M059J (cell line): Measurements from ENCODE around the gene OR2T6. TPM values are rescaled to one million over a fixed set of nuclear protein-coding genes. Genes with fewer than 3 reads are reported as not detected.
"Not testable (repeated sequence)": the region's sequence is repeated elsewhere in the genome, so short reads cannot be mapped to it uniquely, and the experiment has no call there.

Source experiments
- DNase-seq: peaks from one replicate; pipeline ENCODE4 v3.0.0-alpha.2; 2012; ENCODE audit warnings: low read depth
- total RNA-seq: library from RNA; depleted of rRNA; stranded (reverse); fragments of >200 nt; shearing (Covaris generic); gene quantifications from 2 replicates; pipeline ENCODE4 v1.2.3, GENCODE V29; 2014; rRNA removed

Gene OR2T6
- total RNA-seq, 1 experiment from 2014 or later = not detected

DNA sequence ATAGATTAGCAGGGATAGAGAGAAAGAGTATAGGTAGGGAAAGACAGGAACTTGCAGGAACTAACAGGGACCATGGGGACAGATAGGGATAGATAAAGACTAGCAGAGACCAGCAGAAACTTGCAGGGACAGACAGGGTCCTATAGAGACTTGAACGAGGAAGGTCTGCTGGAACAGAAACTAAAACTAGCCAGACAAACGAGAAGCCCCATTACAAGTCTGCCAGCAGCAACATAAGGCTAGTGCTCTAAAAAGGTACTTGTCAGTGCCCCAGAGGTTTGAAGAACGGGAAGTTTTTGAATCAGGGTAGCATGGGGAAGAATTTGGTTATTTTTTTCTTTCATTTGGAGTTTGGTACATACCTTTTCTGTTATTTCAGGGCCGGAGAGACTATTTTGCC, 56.7 kb downstream of the OR2T6 start:
- not testable (repeated sequence) for DNase-seq

DNA sequence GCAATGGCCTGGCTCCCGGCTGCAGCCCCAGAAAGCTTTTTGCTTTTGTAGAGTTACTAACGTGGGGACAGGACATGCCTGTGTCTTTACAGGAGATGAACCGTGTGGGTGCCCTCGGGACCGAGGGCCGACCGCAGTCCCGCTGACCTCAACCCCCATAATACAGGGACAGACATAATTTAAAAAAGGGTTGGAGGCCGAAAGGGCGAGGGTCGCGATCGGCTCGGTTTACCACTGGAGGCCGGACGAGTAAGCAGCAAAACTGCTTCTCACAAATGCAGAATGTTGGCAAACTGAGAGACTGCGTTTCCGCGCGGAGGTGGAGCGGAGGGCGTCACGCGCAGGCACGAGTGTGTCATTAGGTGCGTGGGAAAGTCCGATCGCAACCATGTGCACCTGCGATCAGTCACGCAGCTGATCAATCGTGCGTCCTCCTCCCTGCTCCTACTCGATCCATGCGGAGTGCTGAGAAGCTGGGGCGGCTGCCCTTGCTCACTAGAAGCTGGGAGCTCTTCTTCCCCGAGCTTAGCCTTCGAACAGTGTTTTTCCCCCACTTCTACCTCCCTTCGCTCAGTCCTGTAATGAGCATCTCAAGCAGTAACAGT, 58.4 kb downstream of the OR2T6 start:
- not testable (repeated sequence) for DNase-seq

DNA sequence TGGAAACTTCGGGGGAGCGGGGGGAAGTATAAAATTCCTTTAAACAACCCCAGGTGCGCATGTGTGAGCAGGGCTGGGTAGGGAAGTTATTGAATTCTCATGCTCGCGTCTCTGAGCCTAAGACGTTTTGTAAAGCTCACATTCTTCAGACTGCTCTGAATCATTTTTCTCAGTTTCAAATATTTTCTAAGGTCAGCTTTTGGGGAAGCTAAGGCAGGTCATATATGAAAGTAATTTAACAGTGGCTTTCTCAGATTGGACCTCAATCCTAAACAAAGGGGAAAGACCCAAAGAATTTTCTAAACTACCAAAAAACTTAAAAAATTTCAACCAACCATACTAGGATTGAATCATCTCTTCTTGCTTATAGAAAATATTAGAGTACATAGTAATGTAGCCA, 59.4 kb downstream of the OR2T6 start:
- not testable (repeated sequence) for DNase-seq

DNA sequence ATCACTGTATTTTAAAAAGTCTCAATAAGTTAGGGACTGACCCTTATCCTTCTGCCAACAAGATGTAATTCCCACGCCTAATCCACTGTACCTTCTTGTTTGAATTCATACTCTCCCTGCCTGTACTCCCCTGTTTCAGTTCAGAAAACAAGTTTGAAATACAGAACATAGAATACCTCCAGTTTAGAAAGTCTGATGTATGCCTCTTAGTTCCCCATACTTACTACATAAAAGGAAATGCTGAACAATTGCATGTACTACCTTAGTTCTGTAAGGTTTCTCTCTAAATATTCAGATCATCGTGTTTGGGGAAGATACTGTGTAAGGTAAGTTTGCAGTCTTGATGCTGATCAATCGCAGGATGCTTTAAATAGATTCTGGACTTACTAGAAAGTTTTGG, 60.8 kb downstream of the OR2T6 start:
- not testable (repeated sequence) for DNase-seq

GRCh38 chr1:248438668-248439067, 63.1 kb downstream of the OR2T6 start:
- not testable (repeated sequence) for DNase-seq

DNA sequence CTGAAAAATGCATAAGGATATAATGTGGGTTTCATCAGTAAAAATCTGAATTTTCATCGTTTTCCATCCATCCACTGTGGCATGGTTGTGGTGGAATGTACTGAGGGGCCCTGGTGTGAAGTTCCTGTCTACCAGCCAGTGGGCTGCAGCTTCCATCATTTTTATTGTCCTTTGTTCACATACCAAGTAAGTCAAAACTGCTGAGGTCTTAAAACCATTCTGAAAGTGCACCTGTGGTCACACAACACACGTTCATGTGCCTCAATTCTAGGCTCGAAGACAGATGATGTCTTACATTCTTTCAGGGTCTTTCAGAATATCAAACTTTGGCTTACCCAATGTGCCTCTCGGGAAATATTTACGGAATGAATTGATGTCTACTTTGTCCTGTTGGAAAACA, 63.7 kb downstream of the OR2T6 start:
- not testable (repeated sequence) for DNase-seq

Other genes starting within 250 kb of the OR2T6 start
- not detected in 2 replicates for gene OR2M5, start 230.6 kb upstream of the OR2T6 start, total RNA-seq
- not detected in 2 replicates for gene OR2M2, start 200.9 kb upstream of the OR2T6 start, total RNA-seq
- gene OR2M3, start 178.5 kb upstream of the OR2T6 start, total RNA-seq = not detected in 2 replicates
- not detected in 2 replicates for gene OR2M4, start 144.3 kb upstream of the OR2T6 start, total RNA-seq
- gene OR2T33, start 97.8 kb upstream of the OR2T6 start, total RNA-seq = not detected in 2 replicates
- not detected in 2 replicates for gene OR2T12, start 72.3 kb upstream of the OR2T6 start, total RNA-seq
- gene OR2M7, start 51.2 kb upstream of the OR2T6 start, total RNA-seq = not detected in 2 replicates
- not detected in 2 replicates for gene OR14C36, start 27.0 kb upstream of the OR2T6 start, total RNA-seq
- not detected in 2 replicates for gene OR2T4, start 14.1 kb upstream of the OR2T6 start, total RNA-seq
- not detected in 2 replicates for gene OR2T1, start 27.3 kb downstream of the OR2T6 start, total RNA-seq
- not detected in 2 replicates for gene OR2T2, start 69.9 kb downstream of the OR2T6 start, total RNA-seq
- not detected in 2 replicates for gene OR2T3, start 97.6 kb downstream of the OR2T6 start, total RNA-seq
- gene OR2T5, start 112.8 kb downstream of the OR2T6 start, total RNA-seq = not detected in 2 replicates
- gene OR2G6, start 132.3 kb downstream of the OR2T6 start, total RNA-seq = not detected in 2 replicates
- not detected in 2 replicates for gene OR2T29, start 187.0 kb downstream of the OR2T6 start, total RNA-seq
- not detected in 2 replicates for gene OR2T34, start 199.0 kb downstream of the OR2T6 start, total RNA-seq
- not detected in 2 replicates for gene OR2T10, start 222.0 kb downstream of the OR2T6 start, total RNA-seq